Heart right ventricle (tissue), 12 donors: ENCODE measurements around the gene GPBP1L1. TPM values are rescaled to one million over a fixed set of nuclear protein-coding genes. Genes with fewer than 3 reads are reported as not detected.

Experiments used
- polyA plus RNA-seq, 2 donors: library from polyadenylated mRNA; stranded (reverse); fragments of 200-250 nt; gene quantifications; one replicate each; pipeline ENCODE4 v1.2.3, GENCODE V29; 2013
- total RNA-seq, 10 donors: library from RNA; stranded (reverse); fragmentation: NEBNext Ultra II Directional in 3 of 10; extraction: Animal tissue kit (Norgen Biotek cat#: 25700) in 3 of 10; gene quantifications; one replicate each; pipeline versions ENCODE4 v1.2.1 to v1.2.4, GENCODE V29; 2021 to 2023
- donor health status: ischemic (EF 13 %, LVEDD 7.1; RV severe dilation, severe dysfunction).
- donor health status: healthy with polysubstance abuse.
- donor health status: DM: no; HTN: yes; CAD: no.
- donor health status: DM: no; HTN: no; CAD: no.
- donor health status: ischemic (EF 25% LVEDD 6.9; RV normal size, moderate dysfunction).
- donor health status: ischemic (EF 25% LVEDD 5.7; RV mildly dilated, moderate dysfunction).
- donor health status: healthy.
- donor health status: nonischemic (EF 11% LVEDD 7.7; RV severe dilation, severe dysfunction).
- donor health status: DM: yes; HTN: yes; CAD: no.
- donor health status: PGD.
- donor health status: ischemic (EF 29% LVEDD 5.4; RV normal size, mild dysfunction).
- donor health status: nonischemic (EF 23%, LVEDD 6.1; RV moderate dilation, normal function).

Gene GPBP1L1
- total and polyA plus RNA-seq, 12 donors: 27.6 to 95.0 (median 81.6) TPM

Other genes starting within 250 kb of the GPBP1L1 start
- gene TESK2, start 195.4 kb downstream of the GPBP1L1 start, total RNA-seq: 1 to 10 TPM in 8 of 10 donors, under 1 TPM in 2; 0.77 to 2.6 (median 1.3) TPM
- gene TESK2, start 195.4 kb downstream of the GPBP1L1 start, polyA plus RNA-seq: 1 to 10 TPM in 1 of 2 donors, under 1 TPM in 1; 0.95 to 1.2 TPM
- gene CCDC163, start 186.5 kb downstream of the GPBP1L1 start, total RNA-seq: 1 to 10 TPM in 3 of 10 donors, under 1 TPM in 6, not detected in 1; 0.31 to 3.1 (median 0.59) TPM
- gene CCDC163, start 186.5 kb downstream of the GPBP1L1 start, polyA plus RNA-seq: 1 to 10 TPM in 1 of 2 donors, under 1 TPM in 1; 0.37 to 1.9 TPM
- gene MMACHC, start 186.2 kb downstream of the GPBP1L1 start, total RNA-seq: 10 to 100 TPM in 9 of 10 donors, 1 to 10 TPM in 1; 7.8 to 24.6 (median 18.9) TPM
- 10 to 100 TPM in 1 of 2 donors, 1 to 10 TPM in 1; 3.6 to 12.7 TPM for gene MMACHC, start 186.2 kb downstream of the GPBP1L1 start, polyA plus RNA-seq
- 100 to 1,000 TPM; 212 to 421 (median 289) TPM for gene PRDX1, start 164.6 kb downstream of the GPBP1L1 start, total RNA-seq
- 100 to 1,000 TPM; 377 to 610 TPM for gene PRDX1, start 164.6 kb downstream of the GPBP1L1 start, polyA plus RNA-seq
- 10 to 100 TPM; 38.0 to 88.2 (median 44.3) TPM for gene AKR1A1, start 135.7 kb downstream of the GPBP1L1 start, total RNA-seq
- 10 to 100 TPM; 67.4 to 91.8 TPM for gene AKR1A1, start 135.7 kb downstream of the GPBP1L1 start, polyA plus RNA-seq
- gene NASP, start 102.5 kb downstream of the GPBP1L1 start, total RNA-seq: 10 to 100 TPM; 26.6 to 49.1 (median 30.3) TPM
- gene NASP, start 102.5 kb downstream of the GPBP1L1 start, polyA plus RNA-seq: 100 to 1,000 TPM in 1 of 2 donors, 10 to 100 TPM in 1; 67.6 to 127 TPM
- gene CCDC17, start 62.5 kb downstream of the GPBP1L1 start, total RNA-seq: 1 to 10 TPM in 5 of 10 donors, under 1 TPM in 5; 0.64 to 1.7 (median 1.0) TPM
- gene CCDC17, start 62.5 kb downstream of the GPBP1L1 start, polyA plus RNA-seq: 1 to 10 TPM in 1 of 2 donors, under 1 TPM in 1; 0.62 to 5.0 TPM
- 10 to 100 TPM; 22.8 to 31.0 (median 24.9) TPM for gene TMEM69, start 1.6 kb upstream of the GPBP1L1 start, total RNA-seq
- 10 to 100 TPM; 12.9 to 21.6 TPM for gene TMEM69, start 1.6 kb upstream of the GPBP1L1 start, polyA plus RNA-seq
- 10 to 100 TPM; 13.4 to 30.0 (median 22.0) TPM for gene IPP, start 64.1 kb upstream of the GPBP1L1 start, total RNA-seq
- gene IPP, start 64.1 kb upstream of the GPBP1L1 start, polyA plus RNA-seq: 1 to 10 TPM; 2.1 to 7.4 TPM
- gene MAST2, start 117.1 kb upstream of the GPBP1L1 start, total RNA-seq: 100 to 1,000 TPM in 2 of 10 donors, 10 to 100 TPM in 8; 73.7 to 129 (median 86.6) TPM
- 10 to 100 TPM; 66.4 to 79.5 TPM for gene MAST2, start 117.1 kb upstream of the GPBP1L1 start, polyA plus RNA-seq